Measurements from ENCODE around the gene PLK5.

The PLK5 gene

GRCh38 chr19:1503089-1503924 lies 20.6 kb upstream of the PLK5 start:
- no peak overlapping the region for H3K27ac ChIP-seq (ENCODE audit: low read depth, low read length, poor library complexity, severe bottlenecking)

GRCh38 chr19:1503925-1504773 lies 19.7 kb upstream of the PLK5 start:
- Histone ChIP-seq H3K4me3 (ENCODE audit: low read depth, low read length, poor library complexity, severe bottlenecking) (no peak overlapping the region), H3K9me2 (ENCODE audit: low read depth, low read length) (no peaks in the 10 kb centered on the region), H3K4me2 (ENCODE audit: low read length) (no peak overlapping the region), H3K79me2 (ENCODE audit: insufficient read depth, low read length) (no peaks in the 10 kb centered on the region), H3K4me1 (ENCODE audit: insufficient read depth, low read length, severe bottlenecking) (no peaks in the 10 kb centered on the region), H4K20me1 (ENCODE audit: insufficient read depth, low read length) (no peaks in the 10 kb centered on the region), H3K27me3 (ENCODE audit: insufficient read depth, low read length) (peaks cover 5% of the 10 kb centered on the region; the same call in 1 of the 2 replicates), H3F3A (ENCODE audit: insufficient read depth, low read length) (no peaks in the 10 kb centered on the region), H3K27ac (ENCODE audit: low read depth, low read length, poor library complexity, severe bottlenecking) (no peak overlapping the region), H3K9ac (ENCODE audit: low read length) (no peak overlapping the region), H2AFZ (ENCODE audit: low read length) (no peak overlapping the region), H3K36me3 (ENCODE audit: insufficient read depth, low read length) (no peaks in the 10 kb centered on the region), H3K9me3 (ENCODE audit: low read length) (no peaks in the 10 kb centered on the region)
- TF ChIP-seq EZH2 (IDR thresholded peaks at IDR 0.05; ENCODE audit: borderline replicate concordance, low read length) (no peak), CTCF (IDR thresholded peaks at IDR 0.05; ENCODE audit: low read length) (no peak)

More at GRCh38 chr19:1503089-1503924, 20.6 kb upstream of the PLK5 start:
- Histone ChIP-seq H3K4me1 (ENCODE audit: insufficient read depth, low read length, severe bottlenecking) (no peaks in the 10 kb centered on the region), H3K9me3 (ENCODE audit: low read length) (no peaks in the 10 kb centered on the region), H3K79me2 (ENCODE audit: insufficient read depth, low read length) (no peaks in the 10 kb centered on the region), H4K20me1 (ENCODE audit: insufficient read depth, low read length) (no peaks in the 10 kb centered on the region), H3K4me2 (ENCODE audit: low read length) (no peak overlapping the region), H3K9me2 (ENCODE audit: low read depth, low read length) (no peaks in the 10 kb centered on the region), H3K36me3 (ENCODE audit: insufficient read depth, low read length) (no peaks in the 10 kb centered on the region), H3K9ac (ENCODE audit: low read length) (no peak overlapping the region), H3K27me3 (ENCODE audit: insufficient read depth, low read length) (peaks cover 5% of the 10 kb centered on the region; the same call in 1 of the 2 replicates), H3K4me3 (ENCODE audit: low read depth, low read length, poor library complexity, severe bottlenecking) (no peak overlapping the region), H3F3A (ENCODE audit: insufficient read depth, low read length) (no peaks in the 10 kb centered on the region), H2AFZ (ENCODE audit: low read length) (no peak overlapping the region)
- no peak for TF ChIP-seq EZH2 (IDR thresholded peaks at IDR 0.05; ENCODE audit: borderline replicate concordance, low read length)
- TF ChIP-seq CTCF (IDR thresholded peaks at IDR 0.05; ENCODE audit: low read length), result peak; percentile 63

- Histone ChIP-seq H3K9me3 (ENCODE audit: low read length) (no peaks in the 10 kb centered on the region), H3K4me3 (ENCODE audit: low read depth, low read length, poor library complexity, severe bottlenecking) (no peak overlapping the region), H4K20me1 (ENCODE audit: insufficient read depth, low read length) (no peaks in the 10 kb centered on the region), H3K4me2 (ENCODE audit: low read length) (no peak overlapping the region), H3K4me1 (ENCODE audit: insufficient read depth, low read length, severe bottlenecking) (no peaks in the 10 kb centered on the region), H3F3A (ENCODE audit: insufficient read depth, low read length) (no peaks in the 10 kb centered on the region), H3K27ac (ENCODE audit: low read depth, low read length, poor library complexity, severe bottlenecking) (no peak overlapping the region), H3K27me3 (ENCODE audit: insufficient read depth, low read length) (peaks cover 5% of the 10 kb centered on the region; the same call in 1 of the 2 replicates), H2AFZ (ENCODE audit: low read length) (no peak overlapping the region), H3K9me2 (ENCODE audit: low read depth, low read length) (no peaks in the 10 kb centered on the region), H3K9ac (ENCODE audit: low read length) (no peak overlapping the region), H3K79me2 (ENCODE audit: insufficient read depth, low read length) (no peaks in the 10 kb centered on the region), H3K36me3 (ENCODE audit: insufficient read depth, low read length) (no peaks in the 10 kb centered on the region)
- no peak for TF ChIP-seq EZH2 (IDR thresholded peaks at IDR 0.05; ENCODE audit: borderline replicate concordance, low read length)
- TF ChIP-seq CTCF (IDR thresholded peaks at IDR 0.05; ENCODE audit: low read length), result no peak
Measured at GRCh38 chr19:1505012-1505411, 18.9 kb upstream of the PLK5 start.

Measured in OCI-LY1 (cell line).